A673 (cell line): ENCODE results near the gene TESK2. TPM values are rescaled to one million over a fixed set of nuclear protein-coding genes. Genes with fewer than 3 reads are reported as not detected.

Experiments used
- BruUV-seq: library from RNA; stranded (reverse); fragments of 400-500 nt; replicated peaks from 2 replicates; lab custom pipeline; 2021; lab: Mats Ljungman, UMichigan
- CTCF ChIA-PET: fragments of 300-600 bp; sonication (Branson Sonifier 250); formaldehyde crosslinking; loops from one replicate; lab custom pipeline; 2022; ENCODE audit warnings: antibody characterized with exemption; lab: Charles Lee
- POLR2A ChIA-PET: fragments of 300-600 bp; sonication (Branson Sonifier 250); formaldehyde crosslinking; loops from one replicate; lab custom pipeline; 2022; ENCODE audit warnings: antibody characterized with exemption; ENCODE audit not compliant: low non-redundant PET; lab: Charles Lee
- DNase-seq: peaks from one replicate; pipeline ENCODE4 v3.0.0-alpha.2; 2015; ENCODE audit warnings: low spot score
- H3K27ac ChIP-seq: fragments of 200-600 bp; sonication (generic); 2 replicates; pipeline ENCODE4 v1.5.1; 2016; ENCODE audit warnings: mixed run types, low read depth, mild to moderate bottlenecking, mixed read lengths, antibody characterized with exemption, low read length; ENCODE audit not compliant: poor library complexity, severe bottlenecking
- H3K27me3 ChIP-seq: fragments of 200-600 bp; sonication (generic); replicated peaks from 2 replicates; pipeline ENCODE4 v1.6.1; 2017; ENCODE audit warnings: mixed run types, low read depth, mild to moderate bottlenecking, mixed read lengths, antibody characterized with exemption, low read length; ENCODE audit not compliant: insufficient read depth, poor library complexity
- H3K36me3 ChIP-seq: fragments of 200-600 bp; sonication (generic); 2 replicates; pipeline ENCODE4 v1.6.1; 2016; ENCODE audit warnings: mixed run types, mild to moderate bottlenecking, mixed read lengths, antibody characterized with exemption, low read length; ENCODE audit not compliant: insufficient read depth, poor library complexity, severe bottlenecking
- H3K4me1 ChIP-seq: fragments of 200-600 bp; sonication (generic); 2 replicates; pipeline ENCODE4 v1.6.1; 2017; ENCODE audit warnings: mixed run types, mild to moderate bottlenecking, mixed read lengths, antibody characterized with exemption, low read length; ENCODE audit not compliant: insufficient read depth, poor library complexity, severe bottlenecking
- H3K4me3 ChIP-seq: fragments of 200-600 bp; sonication (generic); 2 replicates; pipeline ENCODE4 v1.5.1; 2016; ENCODE audit warnings: low read depth, mixed run types, mild to moderate bottlenecking, mixed read lengths, low read length; ENCODE audit not compliant: poor library complexity, severe bottlenecking
- H3K9me3 ChIP-seq: fragments of 200-600 bp; sonication (generic); 2 replicates; pipeline ENCODE4 v1.6.1; 2016; ENCODE audit warnings: mixed run types, low read depth, mild to moderate bottlenecking, mixed read lengths, antibody characterized with exemption, low read length; ENCODE audit not compliant: poor library complexity, severe bottlenecking
- CTCF ChIP-seq: fragments of 300-800, 200-600 bp; sonication (generic); conservative IDR thresholded peaks from 2 replicates; pipeline ENCODE4 v1.5.1; 2017; ENCODE audit warnings: low read depth, mild to moderate bottlenecking, antibody characterized with exemption, low read length, moderate library complexity, mixed read lengths
- EZH2 ChIP-seq: fragments of 200-600 bp; sonication (generic); IDR thresholded peaks from 2 replicates; pipeline ENCODE4 v1.6.1; 2017; ENCODE audit warnings: borderline replicate concordance, low read depth, mild to moderate bottlenecking, mixed read lengths, antibody characterized with exemption, low read length; ENCODE audit not compliant: poor library complexity, severe bottlenecking
- intact Hi-C: fragments of 100-400 bp; cut with micrococcal nuclease; formaldehyde crosslinking; loops from one replicate; pipeline ENCODE4 v1.10.0; 2022; ENCODE audit not compliant: unreplicated experiment
- total RNA-seq: library from RNA; stranded (reverse); gene quantifications from 2 replicates; pipeline ENCODE4 v1.2.3, GENCODE V29; 2021

TESK2 gene
- total RNA-seq, 1 experiment from 2014 or later: 0.75 TPM

- H3K27me3 ChIP-seq: no peaks in the 10 kb centered on the region
- H3K27ac ChIP-seq: no peak overlapping the region
- no peaks in the 10 kb centered on the region for H3K9me3 ChIP-seq
- no peak for DNase-seq
- no peak overlapping the region for H3K4me3 ChIP-seq
- TF ChIP-seq CTCF: no peak
- no peak for TF ChIP-seq EZH2
- CTCF ChIA-PET: no interaction called here
- BruUV-seq: no TSS peak
- H3K4me1 ChIP-seq: no peaks in the 10 kb centered on the region
- POLR2A ChIA-PET: no interaction called here
- intact Hi-C loops: no loop called here
- H3K36me3 ChIP-seq: no peaks in the 10 kb centered on the region
These were observed 176.7 kb downstream of the TESK2 start for GRCh38 chr1:45314266-45314665.

- Histone ChIP-seq H3K36me3 (no peaks in the 10 kb centered on the region), H3K4me3 (no peak overlapping the region), H3K9me3 (no peaks in the 10 kb centered on the region), H3K27ac (no peak overlapping the region), H3K27me3 (no peaks in the 10 kb centered on the region), H3K4me1 (peaks cover 11% of the 10 kb centered on the region)
- CTCF ChIA-PET: no interaction called here
- BruUV-seq: no TSS peak
- no peak for TF ChIP-seq EZH2
- no peak for TF ChIP-seq CTCF
- POLR2A ChIA-PET: no interaction called here
- no peak for DNase-seq
- intact Hi-C loops: loop anchor here (10.0 kb wide), 2 partner anchors 502 to 572 kb away; partner anchors contain the start of genes BTBD19, DYNLT4, KIF2C and PLK3
These were observed 184.1 kb downstream of the TESK2 start for GRCh38 chr1:45306905-45307304.

GRCh38 chr1:45306319-45306718 is 184.6 kb downstream of the TESK2 start:
- POLR2A ChIA-PET: no interaction called here
- intact Hi-C loops: loop anchor here (10.0 kb wide), 2 partner anchors 502 to 572 kb away; partner anchors contain the start of genes BTBD19, DYNLT4, KIF2C and PLK3
- Histone ChIP-seq H3K27ac (no peak overlapping the region), H3K4me1 (peaks cover 11% of the 10 kb centered on the region), H3K9me3 (no peaks in the 10 kb centered on the region), H3K27me3 (no peaks in the 10 kb centered on the region), H3K36me3 (no peaks in the 10 kb centered on the region), H3K4me3 (no peak overlapping the region)
- no TSS peak for BruUV-seq
- CTCF ChIA-PET: interaction anchor here (0.6 kb wide), 1 partner anchor 274 kb away, joined by 8 read pairs; no protein-coding TSS in a partner anchor
- TF ChIP-seq CTCF: no peak
- no peak for TF ChIP-seq EZH2
- DNase-seq: no peak
